Endothelial cell of umbilical vein (primary cell): ENCODE measurements around the gene CCDC80. TPM values are rescaled to one million over a fixed set of nuclear protein-coding genes. Genes with fewer than 3 reads are reported as not detected.

Experiments used
- BruUV-seq: library from RNA; stranded (reverse); fragments of 400-500 nt; replicated peaks from 2 replicates; lab custom pipeline; 2021; lab: Mats Ljungman, UMichigan
- CTCF ChIA-PET: fragments of 300-600, 350-600 bp; sonication (Branson Sonifier 250); formaldehyde crosslinking; loops from one replicate; lab custom pipeline; 2021; ENCODE audit warnings: antibody characterized with exemption, inconsistent platforms; lab: Charles Lee
- POLR2A ChIA-PET: fragments of 300-600, 350-600 bp; sonication (Branson Sonifier 250); formaldehyde crosslinking; loops from one replicate; lab custom pipeline; 2021; ENCODE audit warnings: antibody characterized with exemption, inconsistent platforms; lab: Charles Lee
- DNase-seq: peaks from one replicate; pipeline ENCODE4 v3.0.0-alpha.2; 2011; ENCODE audit warnings: low read depth, low spot score
- FAIRE-seq: peaks from 2 replicates; lab custom pipeline; 2011; peaks lifted over from hg19 to GRCh38; lab: Jason Lieb, UNC
- H2AFZ ChIP-seq: 2 replicates; pipeline ENCODE4 v1.6.0; 2012; ENCODE audit warnings: low read depth, low read length, control low read depth, inconsistent platforms
- H3K27ac ChIP-seq: 2 replicates; pipeline ENCODE4 v1.5.1; 2011; ENCODE audit warnings: low read depth, mild to moderate bottlenecking, control low read depth, low read length, moderate library complexity; ENCODE audit not compliant: insufficient read depth
- H3K27me3 ChIP-seq, 2 experiments: 2 replicates each; pipeline versions ENCODE4 v1.6.0 to v1.6.1; 2011; ENCODE audit warnings: low read length in 2 of 2, mixed read lengths in 1 of 2; ENCODE audit not compliant: control insufficient read depth in 2 of 2, insufficient read depth in 2 of 2
- H3K36me3 ChIP-seq, 2 experiments: 2 replicates in 1 of 2; 3 replicates in 1 of 2; pipeline ENCODE4 v1.5.1; 2011; ENCODE audit warnings: low read length in 2 of 2, mild to moderate bottlenecking in 1 of 2, moderate library complexity in 1 of 2; ENCODE audit not compliant: control insufficient read depth in 2 of 2, insufficient read depth in 2 of 2; ENCODE audit errors: extremely low read depth in 1 of 2
- H3K4me1 ChIP-seq: 3 replicates; pipeline ENCODE4 v1.5.1; 2011; ENCODE audit warnings: mild to moderate bottlenecking, low read length; ENCODE audit not compliant: control insufficient read depth, insufficient read depth; ENCODE audit errors: extremely low read depth
- H3K4me2 ChIP-seq: 2 replicates; pipeline ENCODE4 v1.6.1; 2011; ENCODE audit warnings: low read length, control low read depth, mixed read lengths; ENCODE audit not compliant: insufficient read depth
- H3K4me3 ChIP-seq, 3 experiments: fragments of 200-600 bp in 1 of 3; sonication (generic), shearing (Covaris generic) in 1 of 3; replicated peaks in 1 of 3; 2 replicates each; pipeline ENCODE4 v1.5.1; 2011 to 2016; ENCODE audit warnings: control low read depth in 3 of 3, low read length in 3 of 3, mild to moderate bottlenecking in 2 of 3, inconsistent platforms in 1 of 3, low read depth in 1 of 3, moderate library complexity in 1 of 3; ENCODE audit not compliant: insufficient read depth in 1 of 3
- H3K79me2 ChIP-seq: 2 replicates; pipeline ENCODE4 v1.6.0; 2012; ENCODE audit warnings: low read length, inconsistent platforms; ENCODE audit not compliant: control insufficient read depth, insufficient read depth
- H3K9ac ChIP-seq: replicated peaks from 2 replicates; pipeline ENCODE3; 2011; ENCODE audit warnings: low read length, control low read depth; ENCODE audit not compliant: insufficient read depth; ENCODE audit errors: extremely low read depth
- H3K9me1 ChIP-seq: replicated peaks from 3 replicates; pipeline ENCODE4 v1.6.0; 2011; ENCODE audit warnings: mild to moderate bottlenecking, low read length; ENCODE audit not compliant: control insufficient read depth, insufficient read depth; ENCODE audit errors: extremely low read depth
- H3K9me3 ChIP-seq: replicated peaks from 2 replicates; pipeline ENCODE4 v1.5.1; 2012; ENCODE audit warnings: low read length, inconsistent platforms; ENCODE audit not compliant: control insufficient read depth, insufficient read depth
- H4K20me1 ChIP-seq: replicated peaks from 2 replicates; pipeline ENCODE3; 2011; ENCODE audit warnings: mild to moderate bottlenecking, low read length; ENCODE audit not compliant: control insufficient read depth, insufficient read depth; ENCODE audit errors: extremely low read depth
- EZH2 ChIP-seq: IDR thresholded peaks from 2 replicates; pipeline ENCODE4 v1.6.1; 2012; ENCODE audit warnings: borderline replicate concordance, low read depth, mild to moderate bottlenecking, moderate library complexity, low read length, inconsistent platforms; ENCODE audit not compliant: severe bottlenecking
- FOS ChIP-seq: IDR thresholded peaks from 2 replicates; pipeline ENCODE4 v1.6.1; 2011; ENCODE audit warnings: mild to moderate bottlenecking, low read length, moderate library complexity, borderline replicate concordance; ENCODE audit not compliant: insufficient read depth
- GATA2 ChIP-seq: IDR thresholded peaks from 2 replicates; pipeline ENCODE4 v1.7.0; 2011; ENCODE audit warnings: low read depth, mild to moderate bottlenecking, moderate library complexity, mixed read lengths, low read length; ENCODE audit not compliant: insufficient read length, insufficient read depth
- JUN ChIP-seq: IDR thresholded peaks from 2 replicates; pipeline ENCODE4 v1.6.1; 2011; ENCODE audit warnings: borderline replicate concordance, low read depth; ENCODE audit not compliant: insufficient read length, insufficient read depth
- MAX ChIP-seq: IDR thresholded peaks from 2 replicates; pipeline ENCODE4 v1.6.1; 2011; ENCODE audit not compliant: insufficient read depth, insufficient read length
- MYC ChIP-seq: IDR thresholded peaks from one replicate; pipeline ENCODE4 v1.6.1; 2011; ENCODE audit warnings: mild to moderate bottlenecking, low read depth, low read length
- POLR2A ChIP-seq: IDR thresholded peaks from 2 replicates; pipeline ENCODE4 v1.6.1; 2012; ENCODE audit warnings: low read depth, mild to moderate bottlenecking, control low read depth, low read length
- POLR2AphosphoS5 ChIP-seq: IDR thresholded peaks from 2 replicates; pipeline ENCODE4 v1.6.1; 2012; ENCODE audit warnings: low read depth, mild to moderate bottlenecking, control low read depth, low read length, moderate library complexity; ENCODE audit not compliant: insufficient read depth
- dilution Hi-C: fragments of 300-500 bp; cut with MboI; formaldehyde crosslinking; loops from one replicate; pipeline ENCODE4 v1.15.0; 2019; ENCODE audit warnings: low sequenced_read_pairs; ENCODE audit not compliant: extremely low pct_ligation_motif_present
- intact Hi-C: fragments of 100-400 bp; cut with micrococcal nuclease; formaldehyde crosslinking; loops from one replicate; pipeline ENCODE4 v1.10.0; 2022
- polyA plus RNA-seq, 4 experiments: library from polyadenylated mRNA; depleted of rRNA in 3 of 4; stranded (reverse) in 3 of 4; unstranded in 1 of 4; fragments of >200 nt; gene quantifications; 2 replicates each; pipeline versions ENCODE4 v1.2.1 to v1.2.3, GENCODE V29; 2011 to 2012; ENCODE audit warnings: missing spikeins in 1 of 4
- total RNA-seq: library from RNA; stranded (reverse); gene quantifications from 2 replicates; pipeline ENCODE4 v1.2.3, GENCODE V29; 2021
- TF ChIP-seq, protein P1 (sequence below), 2 donors: IDR thresholded peaks; 1 replicate in 1 of 2; 2 replicates in 1 of 2; pipeline ENCODE4 v1.5.1; 2011; ENCODE audit warnings: low read length in 2 of 2, mild to moderate bottlenecking in 2 of 2, moderate library complexity in 2 of 2, control low read depth in 1 of 2, inconsistent platforms in 1 of 2, low read depth in 1 of 2; ENCODE audit not compliant: insufficient read depth in 1 of 2; ENCODE audit errors: extremely low read depth in 1 of 2

Gene CCDC80
- total and polyA plus RNA-seq, 2 donors (not counting 3 experiments of a cell fraction or from before 2014, with no cell fraction given): 28.4 to 77.2 TPM

- Histone ChIP-seq H4K20me1 (no peaks in the 10 kb centered on the region), H3K27me3 (no peaks in the 10 kb centered on the region), H3K36me3 (no peaks in the 10 kb centered on the region), H3K79me2 (no peaks in the 10 kb centered on the region), H3K9me3 (no peaks in the 10 kb centered on the region), H3K27ac (no peak overlapping the region), H3K4me3 (no peak overlapping the region), H3K4me2 (no peak overlapping the region), H3K4me1 (no peaks in the 10 kb centered on the region), H2AFZ (no peak overlapping the region), H3K9ac (no peak overlapping the region), H3K9me1 (no peaks in the 10 kb centered on the region)
- dilution Hi-C loops (no loop called here), intact Hi-C loops (no loop called here)
- ChIA-PET CTCF (interaction anchor here (1.0 to 2.3 kb wide), 5 partner anchors 9 to 159 kb away, joined by 4 to 14 read pairs (median 6); no protein-coding TSS in a partner anchor), POLR2A (interaction anchor here (0.8 kb wide), 1 partner anchor 13 kb away, joined by 3 read pairs; no protein-coding TSS in a partner anchor)
- BruUV-seq: no TSS peak
- FAIRE-seq (no peak), DNase-seq (no peak)
- TF ChIP-seq MYC: no peak
- no peak for TF ChIP-seq EZH2
- TF ChIP-seq JUN: no peak
- TF ChIP-seq POLR2A: no peak
- TF ChIP-seq FOS: no peak
- no peak for TF ChIP-seq GATA2
- TF ChIP-seq, protein P1, sequence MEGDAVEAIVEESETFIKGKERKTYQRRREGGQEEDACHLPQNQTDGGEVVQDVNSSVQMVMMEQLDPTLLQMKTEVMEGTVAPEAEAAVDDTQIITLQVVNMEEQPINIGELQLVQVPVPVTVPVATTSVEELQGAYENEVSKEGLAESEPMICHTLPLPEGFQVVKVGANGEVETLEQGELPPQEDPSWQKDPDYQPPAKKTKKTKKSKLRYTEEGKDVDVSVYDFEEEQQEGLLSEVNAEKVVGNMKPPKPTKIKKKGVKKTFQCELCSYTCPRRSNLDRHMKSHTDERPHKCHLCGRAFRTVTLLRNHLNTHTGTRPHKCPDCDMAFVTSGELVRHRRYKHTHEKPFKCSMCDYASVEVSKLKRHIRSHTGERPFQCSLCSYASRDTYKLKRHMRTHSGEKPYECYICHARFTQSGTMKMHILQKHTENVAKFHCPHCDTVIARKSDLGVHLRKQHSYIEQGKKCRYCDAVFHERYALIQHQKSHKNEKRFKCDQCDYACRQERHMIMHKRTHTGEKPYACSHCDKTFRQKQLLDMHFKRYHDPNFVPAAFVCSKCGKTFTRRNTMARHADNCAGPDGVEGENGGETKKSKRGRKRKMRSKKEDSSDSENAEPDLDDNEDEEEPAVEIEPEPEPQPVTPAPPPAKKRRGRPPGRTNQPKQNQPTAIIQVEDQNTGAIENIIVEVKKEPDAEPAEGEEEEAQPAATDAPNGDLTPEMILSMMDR (IDR thresholded peaks at IDR 0.05; ENCODE audit: extremely low read depth in 1 of 2, insufficient read depth in 1 of 2, low read depth in 1 of 2, low read length in 2 of 2): no peak
- no peak for TF ChIP-seq POLR2AphosphoS5
- TF ChIP-seq MAX: no peak
These were observed 13.5 kb upstream of the CCDC80 start for GRCh38 chr3:112654492-112654891.
